Coronary artery (tissue), 2 donors: ENCODE data around the gene CDC42EP3.
A peak's percentile ranks its signal among the peaks of the same experiment; 100 is the strongest.

ENCODE experiments used
- DNase-seq: peaks from one replicate; pipeline ENCODE4 v3.0.0-alpha.2; 2017; ENCODE audit warnings: low spot score
- H3K27ac ChIP-seq, 2 donors: fragments of 200-600 bp; sonication (generic); one replicate each; pipeline ENCODE4 v1.5.1; 2016 to 2019
- H3K4me3 ChIP-seq: fragments of 200-600 bp; sonication (generic); 2 replicates; pipeline ENCODE4 v1.5.1; 2016; ENCODE audit warnings: mild to moderate bottlenecking, moderate library complexity
- TF ChIP-seq, protein P1 (sequence below): fragments of 200-600 bp; sonication (generic); IDR thresholded peaks from one replicate; pipeline ENCODE4 v1.5.1; 2019; ENCODE audit warnings: antibody characterized with exemption

Gene CDC42EP3

DNA sequence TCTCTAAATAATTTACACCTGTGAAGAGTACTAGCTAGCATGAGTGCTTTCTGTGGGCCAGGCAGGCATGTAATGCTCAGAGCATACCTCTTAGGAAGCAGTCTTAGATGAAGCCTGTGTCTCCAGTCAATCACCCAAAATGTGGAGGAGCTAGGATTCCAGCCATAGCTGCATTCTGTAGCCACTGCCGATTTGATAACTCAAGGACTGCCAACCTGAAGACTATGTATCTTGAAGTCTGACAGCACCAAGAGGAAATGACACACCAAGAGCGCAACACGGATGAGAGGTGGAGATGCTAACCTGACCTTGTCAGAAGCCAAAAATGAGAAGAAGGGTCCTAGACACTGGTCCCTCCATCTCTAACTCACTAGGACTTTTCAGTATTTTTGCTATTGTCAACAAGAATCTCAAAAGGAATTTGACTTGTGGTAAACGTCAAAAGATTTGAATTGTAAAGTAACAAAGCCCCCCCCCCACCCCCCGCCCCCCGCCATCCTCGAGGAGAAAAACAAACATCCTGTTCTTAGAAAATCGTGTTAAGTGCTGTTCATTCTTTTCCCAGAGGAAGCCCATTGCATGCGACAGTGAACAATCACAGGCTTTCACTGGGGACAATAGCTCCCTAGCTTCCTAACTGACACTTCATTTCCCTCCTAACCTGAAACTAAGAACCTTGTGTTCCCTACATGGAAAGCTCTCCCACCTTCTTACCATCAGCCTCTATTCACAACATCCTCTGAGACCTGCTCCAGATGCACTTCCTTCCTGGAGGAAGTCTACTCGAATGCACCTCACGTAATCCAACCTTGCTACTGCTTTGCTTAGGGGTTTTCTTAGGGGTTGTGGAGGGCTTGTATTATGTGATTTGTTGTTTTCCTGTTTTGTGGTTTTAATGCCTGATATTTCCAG is 14.7 kb downstream of the CDC42EP3 start:
- H3K4me3 ChIP-seq: no peak overlapping the region
- peak overlapping the region; percentile 57 to 89 for H3K27ac ChIP-seq
- DNase-seq: no peak
- TF ChIP-seq, protein P1, sequence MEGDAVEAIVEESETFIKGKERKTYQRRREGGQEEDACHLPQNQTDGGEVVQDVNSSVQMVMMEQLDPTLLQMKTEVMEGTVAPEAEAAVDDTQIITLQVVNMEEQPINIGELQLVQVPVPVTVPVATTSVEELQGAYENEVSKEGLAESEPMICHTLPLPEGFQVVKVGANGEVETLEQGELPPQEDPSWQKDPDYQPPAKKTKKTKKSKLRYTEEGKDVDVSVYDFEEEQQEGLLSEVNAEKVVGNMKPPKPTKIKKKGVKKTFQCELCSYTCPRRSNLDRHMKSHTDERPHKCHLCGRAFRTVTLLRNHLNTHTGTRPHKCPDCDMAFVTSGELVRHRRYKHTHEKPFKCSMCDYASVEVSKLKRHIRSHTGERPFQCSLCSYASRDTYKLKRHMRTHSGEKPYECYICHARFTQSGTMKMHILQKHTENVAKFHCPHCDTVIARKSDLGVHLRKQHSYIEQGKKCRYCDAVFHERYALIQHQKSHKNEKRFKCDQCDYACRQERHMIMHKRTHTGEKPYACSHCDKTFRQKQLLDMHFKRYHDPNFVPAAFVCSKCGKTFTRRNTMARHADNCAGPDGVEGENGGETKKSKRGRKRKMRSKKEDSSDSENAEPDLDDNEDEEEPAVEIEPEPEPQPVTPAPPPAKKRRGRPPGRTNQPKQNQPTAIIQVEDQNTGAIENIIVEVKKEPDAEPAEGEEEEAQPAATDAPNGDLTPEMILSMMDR: no peak

DNA sequence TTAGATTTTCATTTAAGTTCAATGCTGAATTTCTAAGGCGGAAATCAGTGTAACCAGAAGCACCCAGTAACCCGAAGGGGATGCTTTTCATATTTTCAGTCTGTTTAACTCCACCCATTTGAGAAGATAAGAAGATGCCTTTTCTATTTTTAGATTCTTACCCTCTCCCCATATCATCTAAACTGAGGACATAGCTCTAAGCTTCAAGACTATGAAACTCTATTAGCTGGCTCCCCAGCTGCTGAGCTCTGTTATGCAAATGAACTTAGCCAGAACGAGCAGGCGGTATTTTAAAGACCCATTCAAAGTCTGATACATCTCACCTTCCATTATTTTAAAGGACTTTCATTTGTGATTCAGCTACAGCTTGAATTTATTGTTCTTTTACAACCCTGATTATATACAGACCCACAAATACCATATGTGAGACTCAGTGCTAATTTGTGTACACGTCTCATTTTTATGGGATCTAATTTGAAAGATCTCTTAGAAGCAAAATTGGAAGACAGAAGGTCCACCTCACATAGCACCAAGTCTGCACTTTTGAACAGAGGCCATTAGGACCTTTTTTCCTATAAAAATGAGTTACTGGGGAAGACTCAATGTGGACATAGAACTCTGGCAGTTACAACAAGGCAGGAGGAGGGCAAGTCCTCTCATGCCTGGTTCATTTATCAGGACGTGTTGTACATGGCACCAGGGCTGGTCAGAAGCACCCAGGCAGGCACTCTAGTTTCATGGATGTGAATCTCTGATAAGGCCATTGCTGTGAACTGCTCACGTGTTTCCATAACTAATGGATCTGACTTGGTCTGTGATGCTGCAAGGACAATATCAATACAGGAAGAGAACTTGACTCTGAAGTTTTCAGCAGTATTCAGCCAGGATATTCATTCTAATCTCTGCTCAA is 16.3 kb downstream of the CDC42EP3 start:
- H3K4me3 ChIP-seq: peak overlapping the region; percentile 51
- H3K27ac ChIP-seq: peak overlapping the region; percentile 57 to 89
- DNase-seq: no peak
- TF ChIP-seq, protein P1: no peak

DNA sequence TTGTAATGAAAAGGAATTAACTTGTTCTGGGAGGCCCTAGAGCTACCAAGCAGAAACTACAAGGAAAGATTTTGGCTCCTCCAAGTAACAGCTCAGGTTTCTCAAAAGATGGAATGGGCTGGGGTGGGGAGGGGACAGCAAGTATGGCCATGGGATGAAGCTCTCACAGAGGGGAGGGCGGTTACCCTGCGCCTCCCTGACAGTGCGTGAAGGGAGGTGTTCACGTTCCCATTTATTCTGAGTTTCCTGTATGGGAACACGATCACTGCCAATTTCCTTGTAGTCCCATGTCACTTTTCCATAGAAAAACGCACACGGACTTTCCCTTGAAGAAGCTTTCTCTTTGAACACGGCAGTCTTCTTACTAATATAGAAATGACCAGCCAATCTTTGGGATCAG is 17.0 kb downstream of the CDC42EP3 start:
- Histone ChIP-seq H3K27ac (peak overlapping the region; percentile 57 to 89), H3K4me3 (peak overlapping the region; percentile 51)
- DNase-seq: no peak
- TF ChIP-seq, protein P1: no peak

DNA sequence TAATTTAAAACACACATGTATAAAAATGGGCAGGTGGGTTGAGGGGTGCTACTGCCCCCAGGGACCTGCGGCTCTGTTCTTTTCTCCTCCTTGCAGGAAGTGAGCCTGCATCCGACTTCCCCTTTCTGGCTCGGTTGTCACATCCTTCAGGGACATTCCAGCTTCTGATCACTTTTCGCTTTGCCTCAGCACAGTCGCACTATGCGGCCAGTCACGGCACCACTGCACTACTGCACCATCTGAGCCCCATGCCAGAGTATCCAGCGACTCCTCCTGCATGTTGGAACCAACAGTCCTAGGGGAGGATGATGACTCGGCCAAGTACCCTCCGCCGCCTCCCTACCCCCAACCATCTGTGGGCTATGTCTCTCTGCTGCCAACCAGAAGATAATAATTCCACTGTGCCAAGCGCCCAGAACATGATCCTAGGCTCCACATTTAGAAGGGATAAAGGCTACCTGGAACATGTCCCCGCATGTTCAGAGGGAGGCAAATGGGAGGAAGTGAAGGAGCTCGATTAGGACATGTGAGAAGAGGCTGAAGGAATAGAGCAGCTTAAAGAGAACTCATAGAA is 17.6 kb downstream of the CDC42EP3 start:
- DNase-seq: peak; percentile 80
- Histone ChIP-seq H3K27ac (peak overlapping the region; percentile 57 to 89), H3K4me3 (peak overlapping the region; percentile 51)
- TF ChIP-seq, protein P1: no peak

DNA sequence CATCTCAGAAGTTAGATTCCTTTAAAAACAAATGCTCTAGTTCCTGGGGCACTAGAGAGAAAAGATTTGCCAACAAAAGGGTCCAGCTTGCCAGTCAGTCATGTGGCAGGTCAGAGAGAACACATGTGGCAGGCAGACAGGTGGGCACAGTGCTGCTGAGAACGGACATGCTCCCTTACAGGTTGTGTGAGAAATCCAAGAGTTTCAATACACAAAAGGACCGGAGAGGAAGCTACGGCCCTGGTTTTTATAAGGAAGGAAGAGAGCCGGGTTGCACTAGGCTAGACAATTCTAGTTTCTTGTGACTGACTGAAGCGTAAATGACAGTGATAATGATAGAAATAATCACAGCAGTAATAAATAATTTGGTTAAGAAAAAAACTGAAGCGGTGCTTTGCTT is 18.3 kb downstream of the CDC42EP3 start:
- Histone ChIP-seq H3K4me3 (no peak overlapping the region), H3K27ac (peak overlapping the region; percentile 47 to 89)
- TF ChIP-seq, protein P1: no peak
- DNase-seq: no peak

DNA sequence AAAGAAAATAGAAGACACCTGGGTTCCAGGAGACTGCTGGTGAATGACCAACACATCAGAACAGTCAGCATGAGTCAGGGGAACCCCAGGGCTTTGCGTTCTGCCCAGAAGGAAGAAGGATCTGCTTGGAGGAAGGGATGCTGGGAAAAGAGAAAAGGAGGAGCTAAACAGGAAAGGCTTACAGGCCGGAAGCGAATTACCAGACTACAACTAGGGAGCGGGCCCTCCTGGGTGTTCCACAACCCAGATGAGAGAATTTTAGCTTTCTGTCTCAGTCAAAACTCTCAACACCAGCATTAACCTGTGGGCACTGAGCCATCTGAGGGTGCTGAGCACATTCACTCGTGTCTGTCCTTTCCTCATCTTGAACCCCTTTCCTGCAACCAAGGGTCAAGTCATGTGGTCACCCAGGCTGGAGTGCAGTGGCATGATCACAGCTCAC is 19.2 kb downstream of the CDC42EP3 start:
- DNase-seq: no peak
- peak overlapping the region; percentile 47 to 89 for H3K27ac ChIP-seq
- H3K4me3 ChIP-seq: no peak overlapping the region
- TF ChIP-seq, protein P1: no peak
